NCI-H1436 (cell line): Measurements from ENCODE around the gene WNT7B.

Source experiments
- DNase-seq: peaks from one replicate; lab custom pipeline; 2025; lab: John Stamatoyannopoulos, UW

The WNT7B gene

DNA sequence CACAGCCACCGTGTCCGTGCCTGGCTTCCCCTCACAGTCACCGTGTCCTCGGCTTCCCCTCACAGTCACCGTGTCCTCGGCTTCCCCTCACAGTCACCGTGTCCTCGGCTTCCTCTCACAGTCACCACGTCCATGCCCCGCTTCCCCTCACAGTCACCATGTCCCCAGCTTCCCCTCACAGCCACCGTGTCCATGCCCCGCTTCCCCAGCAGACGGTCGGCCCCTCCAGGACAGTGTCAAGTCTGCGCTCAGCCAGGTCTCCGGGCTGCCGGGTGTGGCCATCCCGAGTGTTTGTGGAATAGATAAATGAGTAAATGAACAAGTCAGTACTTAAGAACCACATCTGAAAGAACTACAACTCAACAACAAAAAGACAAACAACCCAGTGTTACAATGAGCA is 23.8 kb downstream of the WNT7B start:
- DNase-seq = no peak

DNA sequence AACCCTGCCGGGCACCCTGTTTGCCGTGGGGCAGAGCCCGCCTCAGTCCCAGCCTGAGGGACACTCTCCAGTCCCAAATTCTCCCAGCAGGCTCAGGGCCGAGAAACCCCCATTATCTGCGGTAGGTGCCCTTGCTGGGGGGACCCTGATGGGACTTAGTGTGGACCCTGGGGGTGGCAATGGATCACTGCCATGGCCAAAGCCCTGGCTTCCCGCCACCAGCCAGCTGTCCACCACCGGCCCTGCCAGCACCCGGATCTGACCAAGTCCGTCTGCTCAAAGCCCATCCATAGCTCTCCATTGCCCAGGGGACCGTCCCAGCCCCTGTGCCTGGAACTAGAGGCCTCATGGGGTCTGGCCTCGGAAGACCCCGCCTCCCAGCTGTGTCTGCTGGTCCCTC is 24.4 kb downstream of the WNT7B start:
- DNase-seq = no peak

DNA sequence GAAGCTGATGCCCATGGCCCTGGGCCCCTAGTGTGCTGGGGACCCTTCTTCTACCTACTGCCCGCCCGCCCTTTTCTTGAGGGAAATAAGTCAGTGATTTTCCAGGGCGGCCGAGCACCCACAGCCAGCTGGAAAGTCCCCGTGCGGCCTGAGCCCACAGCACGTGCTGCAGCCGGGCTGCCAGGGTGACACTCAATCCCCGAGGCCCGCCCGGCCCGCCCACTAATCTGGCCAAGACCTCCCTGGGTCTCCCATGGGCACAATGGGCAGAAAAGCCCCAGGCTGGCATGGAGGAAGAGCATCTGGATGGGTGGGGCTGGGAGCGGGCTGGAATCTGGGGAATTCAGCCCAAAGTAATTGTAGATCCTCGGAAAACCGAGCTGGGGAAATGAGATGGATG is 24.8 kb downstream of the WNT7B start:
- no peak for DNase-seq

DNA sequence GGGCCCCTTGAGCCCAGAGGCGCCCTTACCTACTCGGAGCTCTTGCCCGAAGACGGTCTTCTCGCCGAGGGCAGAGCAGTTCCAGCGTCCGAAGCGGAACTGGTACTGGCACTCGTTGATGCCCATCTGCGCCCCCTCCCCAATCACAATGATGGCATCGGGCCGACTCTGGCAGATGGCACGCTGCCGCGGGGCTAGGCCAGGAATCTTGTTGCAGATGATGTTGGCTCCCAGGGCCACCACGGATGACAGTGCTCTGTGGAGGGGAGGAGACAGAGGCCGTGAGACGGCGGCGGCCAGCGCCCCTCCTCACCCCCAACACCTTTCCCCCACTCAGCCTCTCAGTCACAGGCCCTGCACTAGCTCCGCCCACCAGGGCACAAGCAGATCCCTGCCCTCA is 27.1 kb downstream of the WNT7B start:
- DNase-seq = no peak

DNA sequence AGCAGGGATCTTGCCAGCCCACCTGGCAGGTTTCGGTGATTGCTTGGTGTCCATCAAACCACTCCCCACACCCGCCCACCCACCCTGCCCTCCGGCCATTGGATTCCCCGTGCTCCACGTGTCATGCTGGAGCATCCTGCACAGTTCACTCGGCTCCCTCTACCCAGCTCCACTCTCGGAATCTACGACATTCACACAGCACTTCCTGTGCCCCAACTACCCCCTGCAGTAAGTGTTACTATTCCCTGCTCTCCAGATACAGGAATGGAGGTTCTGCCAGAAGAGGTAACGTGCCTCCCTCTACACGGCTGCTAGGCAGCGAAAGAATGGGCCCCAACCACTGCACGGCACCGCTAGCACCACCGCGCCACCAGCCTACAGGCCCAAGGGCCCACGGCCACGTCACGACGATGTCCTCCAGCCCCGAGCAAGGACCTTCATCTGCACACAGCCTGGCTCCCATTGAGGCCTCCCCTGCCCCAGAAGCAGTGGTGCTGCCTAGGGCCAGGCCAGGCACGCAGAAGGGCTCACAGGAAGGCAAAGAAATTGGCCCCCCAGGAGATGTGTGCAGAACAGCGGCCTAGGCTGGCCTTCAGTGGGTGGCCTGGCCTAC is 27.6 kb downstream of the WNT7B start:
- no peak for DNase-seq

DNA sequence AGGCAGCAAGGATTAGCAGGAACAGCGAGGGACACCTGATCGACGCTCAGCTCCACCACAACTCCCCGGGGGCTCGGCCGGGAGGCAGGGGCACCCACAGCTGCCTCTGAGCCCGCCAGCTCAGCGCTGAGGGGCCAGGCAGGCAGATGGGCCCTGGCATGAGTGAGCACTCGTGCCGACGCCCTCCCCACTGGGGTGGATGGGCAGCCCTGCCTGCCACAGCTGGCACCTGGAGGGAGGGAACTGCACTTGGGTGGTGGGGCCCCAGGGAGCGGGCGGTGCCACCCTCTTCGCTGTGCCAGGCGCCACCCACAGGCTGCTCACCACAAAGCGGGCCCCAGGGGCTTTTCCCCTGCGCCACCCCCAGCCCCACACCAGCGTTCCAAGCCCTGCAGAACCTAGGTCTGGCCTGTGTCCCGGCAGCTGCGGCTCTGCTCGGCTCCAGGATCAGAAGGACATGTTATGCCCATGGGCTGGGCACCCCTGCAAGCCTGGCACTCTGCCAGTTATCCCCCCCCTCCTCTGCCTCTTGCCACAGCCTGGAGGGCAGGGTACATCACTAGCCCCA is 28.8 kb downstream of the WNT7B start:
- DNase-seq = peak; percentile 81

DNA sequence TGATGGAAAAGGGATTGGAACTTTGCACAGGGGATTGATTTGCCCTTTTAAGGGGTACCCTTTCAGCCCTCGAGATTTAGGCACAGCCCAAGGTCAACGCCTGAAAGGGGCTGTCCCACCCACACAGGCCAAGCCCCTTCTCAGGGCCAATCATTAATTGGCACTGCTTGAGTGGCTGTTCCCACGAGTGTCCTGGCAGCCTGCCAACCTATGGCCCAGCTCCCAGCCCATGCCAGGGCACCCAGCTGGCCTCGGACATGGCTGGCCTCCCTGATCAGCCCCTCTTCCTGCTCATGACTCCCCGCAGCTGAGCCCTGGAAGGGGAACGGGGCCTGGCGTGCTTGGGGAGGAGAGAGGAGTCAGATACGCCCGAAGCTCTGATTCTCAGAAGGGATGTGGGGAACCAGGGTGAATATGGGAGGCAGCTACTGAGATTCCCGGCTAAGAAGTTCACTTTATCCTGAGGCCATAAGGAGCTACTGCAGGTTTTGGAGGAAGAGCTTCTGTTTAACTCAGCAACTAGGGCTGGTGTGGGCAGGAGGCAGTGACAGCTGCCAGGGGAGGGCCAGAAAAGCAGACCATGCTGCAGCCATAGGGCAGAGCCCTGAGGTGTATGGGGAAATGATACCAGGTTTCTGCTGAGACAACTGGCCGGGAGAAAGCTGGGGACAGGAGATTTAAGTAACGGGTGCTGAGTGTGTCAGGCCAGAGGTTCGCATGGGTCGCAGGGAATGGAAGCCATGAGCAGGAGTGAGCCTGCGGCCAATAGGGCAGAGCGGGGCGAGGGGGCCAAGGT is 30.0 kb downstream of the WNT7B start:
- DNase-seq = no peak

DNA sequence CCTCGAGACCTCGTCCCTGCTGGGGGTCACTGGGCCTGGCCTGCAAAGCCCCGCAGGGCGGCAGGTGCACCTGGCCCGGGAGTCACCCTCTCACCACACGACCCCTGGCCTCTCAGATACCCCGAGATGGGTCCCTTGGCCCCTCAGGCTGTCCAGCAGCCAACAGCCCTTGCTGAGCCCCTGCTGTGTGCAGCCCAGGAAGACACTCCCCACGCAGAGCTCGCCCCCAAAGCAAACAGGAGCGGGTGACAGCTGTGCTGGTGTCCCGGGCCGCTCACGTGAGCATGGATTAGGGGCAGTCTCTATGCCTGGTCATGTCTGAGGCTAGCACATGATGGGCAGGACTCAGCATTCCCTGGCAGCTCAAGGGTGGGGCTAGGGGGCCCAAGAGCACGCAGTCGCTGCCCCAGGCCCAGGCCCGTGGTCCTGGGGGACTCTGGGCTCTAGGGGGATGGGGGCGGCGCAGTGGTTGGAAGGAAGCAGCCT is 31.3 kb downstream of the WNT7B start:
- DNase-seq = no peak

DNA sequence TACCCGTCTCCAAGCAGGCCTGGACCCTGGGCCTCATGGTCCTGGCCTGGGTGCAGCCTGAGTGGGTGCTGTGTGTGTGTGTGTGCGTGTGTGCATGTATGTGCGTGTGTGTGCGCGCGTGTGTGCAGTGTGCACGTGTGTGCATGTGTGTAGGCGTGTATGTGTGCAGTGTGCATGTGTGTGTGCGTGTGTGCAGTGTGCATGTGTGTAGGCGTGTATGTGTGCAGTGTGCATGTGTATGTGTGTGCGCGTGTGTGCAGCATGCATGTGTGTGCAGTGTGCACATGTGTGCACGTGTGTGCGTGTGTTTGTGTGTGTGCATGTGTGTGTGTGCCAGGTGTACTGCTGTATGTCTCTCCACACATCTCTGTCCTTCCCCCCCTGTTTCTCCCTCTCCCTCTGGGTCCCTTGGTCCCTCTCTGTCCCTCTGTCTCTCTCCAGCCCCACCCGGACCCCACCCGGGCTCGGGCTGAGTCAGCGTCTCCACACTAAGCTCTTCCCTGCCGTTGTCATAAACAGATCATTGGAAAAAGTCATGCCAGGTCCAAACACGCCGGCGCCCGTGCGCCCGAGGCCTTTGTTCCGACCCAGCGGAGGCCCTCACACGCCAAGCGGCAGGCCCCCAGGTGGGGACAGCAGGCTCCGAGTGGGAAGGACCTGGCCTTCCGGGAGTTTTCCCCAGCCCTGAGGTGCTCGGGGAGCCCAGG is 34.0 kb downstream of the WNT7B start:
- no peak for DNase-seq

DNA sequence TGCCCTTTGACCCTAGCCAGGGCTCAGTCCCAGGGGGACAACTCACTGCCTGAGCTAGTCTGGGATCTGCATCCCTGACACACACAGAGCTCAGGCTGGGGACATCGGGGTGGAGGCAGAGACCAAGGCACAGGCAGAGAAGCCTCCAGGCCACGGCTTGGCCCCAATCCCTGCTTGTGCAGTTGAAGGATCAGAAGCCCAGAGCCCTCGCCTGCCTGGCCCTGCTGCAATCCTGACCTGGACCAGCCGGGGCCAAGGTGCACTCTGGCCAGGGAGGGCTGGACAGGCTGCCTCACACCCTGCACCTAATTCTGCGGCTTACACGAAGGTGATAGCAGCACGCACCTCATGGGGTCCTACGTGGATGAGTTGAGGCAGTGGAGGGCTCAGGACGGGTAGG is 34.6 kb downstream of the WNT7B start:
- no peak for DNase-seq

DNA sequence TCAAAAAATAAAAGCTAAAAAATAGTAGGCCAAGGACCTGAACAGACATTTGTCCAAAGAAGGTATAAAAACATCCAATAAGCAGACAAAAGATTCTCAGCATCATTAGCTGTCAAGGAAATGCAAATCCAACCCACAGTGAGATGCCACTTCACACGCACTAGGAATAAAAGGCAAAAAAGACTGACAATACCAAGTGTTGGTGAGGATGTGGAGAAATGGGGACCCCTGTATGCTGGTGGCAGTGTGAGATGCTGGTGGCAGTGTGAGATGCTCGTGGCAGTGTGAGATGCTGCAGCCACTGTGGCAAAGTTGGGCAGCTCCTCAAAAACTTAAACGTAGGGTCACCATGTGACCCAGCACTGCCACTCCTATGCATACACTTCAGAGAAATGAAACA is 38.0 kb downstream of the WNT7B start:
- no peak for DNase-seq

DNA sequence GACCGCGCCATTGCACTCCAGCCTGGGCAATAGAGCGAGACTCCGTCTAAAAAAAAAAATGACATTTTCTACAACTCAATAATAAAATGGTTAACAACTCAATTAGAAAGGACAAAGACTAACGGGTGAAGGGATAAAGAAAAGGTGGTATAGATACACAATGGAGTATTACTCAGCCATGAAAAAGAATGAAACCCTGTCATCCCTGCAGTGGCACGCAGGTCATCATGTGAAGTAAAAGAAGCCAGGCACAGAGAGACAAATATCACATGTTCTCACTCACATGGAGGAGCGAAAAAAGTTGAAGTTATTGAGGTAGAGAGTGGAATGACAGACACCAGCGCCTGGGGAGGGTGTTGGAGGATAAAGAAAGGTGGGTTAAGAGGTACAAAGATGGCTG is 39.0 kb downstream of the WNT7B start:
- DNase-seq = no peak

DNA sequence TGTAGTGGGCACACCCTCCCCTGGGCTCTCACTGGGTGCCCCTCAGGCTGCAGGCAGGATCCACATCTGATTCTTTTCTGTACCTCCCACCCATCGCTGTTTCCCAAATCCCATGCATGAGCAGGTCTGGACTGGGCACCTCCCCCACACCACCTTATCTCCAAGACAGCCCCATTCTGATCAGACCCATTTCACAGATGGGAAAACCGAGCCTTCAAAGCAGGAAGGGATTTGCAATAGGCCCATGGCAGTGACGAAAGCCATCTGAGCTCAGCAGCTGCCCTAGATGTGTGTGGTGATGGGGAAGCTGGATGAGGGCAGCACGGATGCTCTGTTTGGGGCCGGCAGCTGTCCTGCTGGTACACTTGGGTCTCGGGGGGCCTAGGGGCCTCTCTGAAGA is 41.4 kb downstream of the WNT7B start:
- no peak for DNase-seq

DNA sequence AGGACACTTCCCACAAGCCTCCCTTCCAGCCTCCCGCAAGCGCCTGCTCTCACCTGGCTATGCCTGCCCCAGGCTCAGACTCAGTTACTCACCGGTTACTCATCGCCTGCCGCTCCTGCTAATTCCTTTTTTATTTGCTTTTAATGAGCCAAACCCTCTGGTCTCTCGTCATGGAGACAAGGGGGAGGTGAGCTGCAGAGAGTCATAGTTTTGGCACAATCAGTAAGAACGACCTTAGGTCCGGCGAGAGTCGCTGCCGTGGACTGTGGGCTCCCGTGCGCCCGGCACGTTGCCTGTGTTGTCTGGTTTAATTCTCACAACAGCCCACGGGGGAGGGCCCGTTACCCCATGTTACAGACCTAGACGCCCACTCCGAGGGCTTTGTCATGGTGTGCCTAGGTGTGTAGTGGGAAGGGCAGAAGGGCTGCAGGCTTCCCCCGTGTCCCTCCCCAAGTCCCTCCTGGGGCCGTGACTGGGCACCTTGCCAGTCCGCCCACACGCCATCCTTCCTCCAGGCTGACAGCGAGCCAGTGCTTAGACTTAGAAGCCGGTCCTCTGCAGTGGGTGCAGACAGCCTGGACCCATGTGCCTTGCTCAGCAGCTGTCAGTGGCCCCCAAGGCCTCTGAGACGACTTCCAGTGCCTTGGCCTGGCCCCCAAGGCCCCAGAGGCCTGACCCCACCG is 42.2 kb downstream of the WNT7B start:
- peak; percentile 11 for DNase-seq

DNA sequence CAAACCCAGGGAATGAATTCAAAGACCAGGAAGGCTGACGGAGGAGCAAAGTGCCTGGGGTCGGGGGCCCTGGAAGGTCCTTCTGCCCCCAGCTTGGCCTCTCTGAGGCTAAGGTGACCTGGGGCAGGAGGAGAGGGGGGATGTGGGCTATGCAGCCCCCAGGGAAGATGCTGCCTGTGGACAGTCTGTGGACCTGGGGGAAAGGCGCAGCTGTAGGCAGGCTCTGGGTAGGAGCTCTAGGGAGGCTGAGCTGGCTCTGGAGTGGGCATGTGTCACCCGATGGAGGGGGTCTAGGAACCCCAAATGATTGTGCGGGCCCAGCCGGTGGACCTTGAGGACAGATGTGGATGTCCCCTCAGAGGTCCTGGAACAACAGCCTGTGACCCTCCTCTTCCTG is 42.8 kb downstream of the WNT7B start:
- DNase-seq = no peak

DNA sequence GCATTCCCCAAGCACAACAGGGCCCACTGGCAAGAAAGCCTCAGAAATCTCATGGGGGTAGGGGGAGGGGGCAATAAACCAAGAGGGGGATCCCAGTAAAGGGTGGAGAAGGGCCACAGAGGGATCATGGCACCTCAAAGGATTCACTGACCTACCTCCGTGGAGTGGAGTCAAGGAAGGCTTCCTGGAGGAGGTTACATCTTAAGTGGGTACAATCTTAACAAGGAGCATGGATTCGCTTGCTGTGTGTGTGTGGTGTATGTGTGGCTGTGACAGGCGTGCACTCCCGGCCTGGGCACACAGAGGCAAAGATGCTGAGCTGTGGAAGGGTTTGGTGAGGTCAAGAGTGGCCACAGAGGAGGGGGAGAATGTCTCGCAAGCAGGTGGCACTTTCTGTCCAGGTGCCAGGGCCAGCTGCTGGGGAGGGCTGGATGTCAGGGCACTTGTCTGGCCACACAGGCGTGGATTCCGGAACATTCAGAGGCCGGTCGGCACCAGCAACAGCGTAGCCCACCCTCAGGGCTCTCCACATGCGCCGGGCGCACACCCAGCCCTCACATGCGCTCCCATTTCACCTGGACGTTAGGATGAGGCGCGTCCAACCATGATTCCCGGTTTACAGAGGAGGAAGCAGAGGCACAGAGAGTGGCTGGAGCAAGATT is 43.3 kb downstream of the WNT7B start:
- no peak for DNase-seq

DNA sequence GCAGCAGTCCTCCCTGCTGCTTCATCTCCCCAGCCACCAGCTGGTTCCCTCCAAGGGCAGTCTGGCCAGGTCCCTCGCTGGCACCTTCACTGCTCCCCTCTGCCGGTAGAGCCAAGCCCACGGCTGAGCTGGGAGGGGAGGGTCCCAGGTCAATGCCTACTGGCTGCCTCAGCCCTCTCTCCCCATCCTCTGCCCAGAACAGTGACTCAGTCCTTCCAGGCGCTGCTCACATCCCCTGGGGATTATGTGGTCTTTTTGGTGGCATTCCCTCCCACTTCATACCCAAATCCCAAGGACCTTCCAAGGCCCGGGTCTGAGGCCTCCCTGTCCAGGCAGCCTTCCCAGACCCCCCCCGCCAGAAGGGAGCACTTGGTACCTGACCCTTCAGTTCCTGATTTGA is 44.9 kb downstream of the WNT7B start:
- DNase-seq = no peak

DNA sequence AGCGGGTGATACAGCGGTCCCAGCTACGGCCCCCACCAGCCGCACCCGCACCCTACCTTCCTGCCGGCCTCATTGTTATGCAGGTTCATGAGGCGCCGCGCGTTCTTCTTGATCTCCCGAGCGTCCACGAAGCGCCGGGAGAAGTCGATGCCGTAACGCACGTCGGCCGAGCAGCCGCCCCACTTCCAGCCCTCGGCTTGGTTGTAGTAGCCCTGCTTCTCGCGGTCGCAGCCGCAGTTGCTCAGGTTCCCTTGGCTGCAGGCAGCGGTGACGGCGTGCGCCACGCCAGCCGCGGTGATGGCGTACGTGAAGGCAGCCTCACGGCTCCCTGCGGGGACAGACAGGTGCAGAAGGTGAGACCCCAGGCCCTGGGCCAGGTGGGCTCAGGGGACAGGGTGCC is 45.9 kb downstream of the WNT7B start:
- no peak for DNase-seq

DNA sequence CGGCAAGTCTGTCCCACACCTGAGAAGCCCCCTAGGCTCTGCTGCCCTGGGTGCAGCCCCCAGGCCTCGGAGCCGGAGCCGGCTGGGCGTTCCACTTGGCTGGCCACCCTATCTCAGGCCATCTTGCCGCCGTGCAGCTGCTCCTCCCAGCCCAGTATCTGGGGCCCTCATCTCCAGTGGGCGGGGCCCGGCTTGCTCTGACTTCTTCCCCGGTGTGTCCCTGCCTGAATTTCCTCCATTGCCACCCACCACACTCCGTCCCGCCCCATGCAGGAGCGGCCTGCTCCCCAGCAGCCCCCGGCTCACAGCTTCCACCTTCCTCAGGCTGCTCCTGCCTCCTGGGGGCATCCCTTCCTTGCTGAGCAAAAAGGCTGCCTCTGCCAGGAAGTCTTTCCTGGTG is 46.6 kb downstream of the WNT7B start:
- DNase-seq = no peak

DNA sequence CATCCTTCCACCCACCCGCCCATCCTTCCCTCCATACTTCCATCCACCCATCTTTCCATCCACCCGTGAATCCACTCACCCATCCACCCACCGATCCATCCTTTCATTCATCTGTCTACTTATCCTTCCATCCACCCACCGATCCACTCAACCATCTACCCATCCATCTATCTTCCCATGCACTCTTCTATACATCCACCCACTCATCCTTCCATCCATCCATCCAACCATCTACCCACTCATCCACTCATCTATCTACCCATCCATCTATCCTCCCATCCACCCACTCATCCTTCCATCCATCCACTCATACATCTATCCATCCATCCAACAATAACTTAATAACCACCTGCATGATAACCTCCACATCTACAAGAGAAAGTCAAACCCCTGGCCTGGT is 47.3 kb downstream of the WNT7B start:
- no peak for DNase-seq

DNA sequence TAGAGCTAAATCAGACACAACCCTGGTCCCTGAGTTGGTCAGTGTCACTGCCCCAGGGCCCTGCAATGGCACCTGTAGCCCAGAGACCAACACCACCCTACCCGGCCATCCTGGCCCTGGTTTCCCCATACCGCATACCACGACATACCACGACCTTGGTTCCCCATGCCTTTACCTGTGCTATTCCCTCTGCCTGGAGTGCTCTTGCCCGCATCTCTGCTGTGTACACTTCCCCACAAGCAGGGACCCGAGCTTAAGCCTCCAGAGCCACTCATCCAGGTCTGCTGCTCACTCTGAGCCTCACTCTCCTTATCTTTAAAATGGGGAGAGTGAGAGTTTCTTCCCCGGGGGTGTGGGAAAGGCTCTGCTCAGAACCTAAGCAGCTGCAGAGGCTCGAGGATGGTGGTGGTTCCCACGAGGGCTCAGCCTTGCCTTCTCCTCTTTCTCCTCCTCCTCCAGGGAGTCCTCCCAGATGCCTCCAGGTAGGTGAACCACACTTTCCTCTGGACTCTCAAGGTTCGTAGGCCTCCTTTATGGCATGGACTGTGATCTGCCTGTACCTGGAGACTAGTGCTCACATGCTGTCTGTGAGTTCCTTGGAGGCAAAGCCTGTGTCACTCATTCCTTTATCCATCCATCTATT is 48.1 kb downstream of the WNT7B start:
- DNase-seq = no peak
